HEK293 (cell line): ENCODE results near the gene NUCKS1.
A peak's percentile ranks its signal among the peaks of the same experiment; 100 is the strongest.

ENCODE experiments used
- GLI2 ChIP-seq: fragments of 450-650 bp; formaldehyde crosslinking; IDR thresholded peaks from 2 replicates; pipeline ENCODE4; 2017; ENCODE audit warnings: missing biosample characterization, missing genetic modification characterization, low read depth, borderline replicate concordance
- HIC1 ChIP-seq: fragments of 450-650 bp; formaldehyde crosslinking; IDR thresholded peaks from 2 replicates; pipeline ENCODE4 v1.5.1; 2016; ENCODE audit warnings: missing biosample characterization, missing genetic modification characterization
- INSM2 ChIP-seq: fragments of 450-650 bp; formaldehyde crosslinking; IDR thresholded peaks from 2 replicates; pipeline ENCODE4 v1.5.1; 2016; ENCODE audit warnings: missing biosample characterization, missing genetic modification characterization
- KLF8 ChIP-seq: fragments of 450-650 bp; formaldehyde crosslinking; IDR thresholded peaks from 2 replicates; pipeline ENCODE4 v1.5.1; 2016; ENCODE audit warnings: missing biosample characterization, missing genetic modification characterization
- SCRT1 ChIP-seq: fragments of 450-650 bp; formaldehyde crosslinking; IDR thresholded peaks from 2 replicates; pipeline ENCODE4 v1.5.1; 2016; ENCODE audit warnings: missing biosample characterization, missing genetic modification characterization, borderline replicate concordance
- SCRT2 ChIP-seq: fragments of 450-650 bp; formaldehyde crosslinking; IDR thresholded peaks from 2 replicates; pipeline ENCODE4 v1.5.1; 2016; ENCODE audit warnings: missing biosample characterization, missing genetic modification characterization
- SP7 ChIP-seq: fragments of 450-650 bp; formaldehyde crosslinking; IDR thresholded peaks from 2 replicates; pipeline ENCODE4 v1.5.1; 2016; ENCODE audit warnings: missing biosample characterization, missing genetic modification characterization
- ZBTB1 ChIP-seq: fragments of 450-650 bp; formaldehyde crosslinking; IDR thresholded peaks from 2 replicates; pipeline ENCODE4 v1.5.1; 2016; ENCODE audit warnings: missing biosample characterization, missing genetic modification characterization
- ZBTB17 ChIP-seq: fragments of 450-650 bp; formaldehyde crosslinking; IDR thresholded peaks from 2 replicates; pipeline ENCODE4 v1.5.1; 2016; ENCODE audit warnings: missing biosample characterization, missing genetic modification characterization
- ZBTB44 ChIP-seq: fragments of 450-650 bp; IDR thresholded peaks from 2 replicates; pipeline ENCODE4 v1.5.1; 2018; ENCODE audit warnings: missing biosample characterization, mild to moderate bottlenecking, missing genetic modification characterization
- ZBTB8A ChIP-seq: fragments of 450-650 bp; formaldehyde crosslinking; IDR thresholded peaks from 2 replicates; pipeline ENCODE4 v1.5.1; 2016; ENCODE audit warnings: missing biosample characterization, missing genetic modification characterization
- ZNF148 ChIP-seq: fragments of 450-650 bp; formaldehyde crosslinking; IDR thresholded peaks from 2 replicates; pipeline ENCODE4 v1.5.0; 2017; ENCODE audit warnings: missing biosample characterization, missing genetic modification characterization, borderline replicate concordance
- ZNF157 ChIP-seq: fragments of 450-650 bp; formaldehyde crosslinking; IDR thresholded peaks from 2 replicates; pipeline ENCODE4 v1.5.1; 2016; ENCODE audit warnings: missing biosample characterization, missing genetic modification characterization
- ZNF169 ChIP-seq: fragments of 450-650 bp; formaldehyde crosslinking; IDR thresholded peaks from 2 replicates; pipeline ENCODE4 v1.5.1; 2016; ENCODE audit warnings: missing biosample characterization, missing genetic modification characterization
- ZNF211 ChIP-seq: fragments of 450-650 bp; formaldehyde crosslinking; IDR thresholded peaks from 2 replicates; pipeline ENCODE4 v1.5.1; 2016; ENCODE audit warnings: low read depth, missing biosample characterization, missing genetic modification characterization
- ZNF274 ChIP-seq, 2 experiments: fragments of 200-500 bp in 1 of 2; fragments of 450-650 bp in 1 of 2; sonication (Bioruptor generic) in 1 of 2; formaldehyde crosslinking in 1 of 2; IDR thresholded peaks; 2 replicates each; pipeline versions ENCODE4 v1.5.1 to v1.6.1; 2014 to 2016; ENCODE audit warnings: borderline replicate concordance in 1 of 2, inconsistent platforms in 1 of 2, low read length in 1 of 2, missing biosample characterization in 1 of 2, missing genetic modification characterization in 1 of 2
- ZNF280D ChIP-seq: fragments of 450-650 bp; formaldehyde crosslinking; IDR thresholded peaks from 2 replicates; pipeline ENCODE4 v1.5.1; 2016; ENCODE audit warnings: missing biosample characterization, missing genetic modification characterization
- ZNF416 ChIP-seq: fragments of 450-650 bp; formaldehyde crosslinking; IDR thresholded peaks from 2 replicates; pipeline ENCODE4 v1.5.1; 2016; ENCODE audit warnings: missing biosample characterization, missing genetic modification characterization
- ZNF473 ChIP-seq: fragments of 450-650 bp; formaldehyde crosslinking; IDR thresholded peaks from 2 replicates; pipeline ENCODE4 v1.5.1; 2017; ENCODE audit warnings: missing biosample characterization, missing genetic modification characterization
- ZNF514 ChIP-seq: fragments of 450-650 bp; formaldehyde crosslinking; IDR thresholded peaks from 2 replicates; pipeline ENCODE4 v1.5.1; 2016; ENCODE audit warnings: missing biosample characterization, missing genetic modification characterization
- ZNF600 ChIP-seq: fragments of 450-650 bp; formaldehyde crosslinking; IDR thresholded peaks from 2 replicates; pipeline ENCODE4 v1.5.1; 2016; ENCODE audit warnings: missing biosample characterization, missing genetic modification characterization
- ZNF626 ChIP-seq: fragments of 450-650 bp; sonication (Bioruptor Pico); formaldehyde crosslinking; IDR thresholded peaks from 2 replicates; pipeline ENCODE4 v1.5.1; 2018; ENCODE audit warnings: missing biosample characterization, missing genetic modification characterization, inconsistent platforms
- ZNF629 ChIP-seq: fragments of 450-650 bp; formaldehyde crosslinking; IDR thresholded peaks from 2 replicates; pipeline ENCODE4 v1.5.1; 2017; ENCODE audit warnings: missing biosample characterization, missing genetic modification characterization
- ZNF76 ChIP-seq: fragments of 450-650 bp; formaldehyde crosslinking; IDR thresholded peaks from 2 replicates; pipeline ENCODE4; 2016; ENCODE audit warnings: low read depth, missing biosample characterization, missing genetic modification characterization, borderline replicate concordance
- ZNF785 ChIP-seq: fragments of 450-650 bp; formaldehyde crosslinking; IDR thresholded peaks from 2 replicates; pipeline ENCODE4 v1.5.1; 2016; ENCODE audit warnings: missing biosample characterization, missing genetic modification characterization

NUCKS1 gene

GRCh38 chr1:205715628-205716027 lies 34.4 kb downstream of the NUCKS1 start (continued):
- TF ChIP-seq ZBTB44 (tag by site-specific recombination): 0 out of 2 replicates have a peak, but pooled peaks have one; percentile 27
- TF ChIP-seq ZNF274 (IDR thresholded peaks at IDR 0.05; ENCODE audit: low read length): no peak
- TF ChIP-seq ZNF274 (tag by site-specific recombination; IDR thresholded peaks at IDR 0.05; ENCODE audit: borderline replicate concordance): no peak
- TF ChIP-seq ZNF76 (tag by site-specific recombination): no peak
- no peak for TF ChIP-seq ZNF211 (tag by site-specific recombination)
- TF ChIP-seq KLF8 (tag by site-specific recombination): no peak
- TF ChIP-seq ZNF785: no peak
- peak; percentile 86 for TF ChIP-seq SCRT2 (tag by site-specific recombination)
- no peak for TF ChIP-seq GLI2
- no peak for TF ChIP-seq ZBTB1
- TF ChIP-seq ZNF157 (tag by site-specific recombination): no peak
- 0 out of 2 replicates have a peak, but pooled peaks have one; percentile 14 for TF ChIP-seq SP7 (tag by site-specific recombination)
- no peak for TF ChIP-seq ZNF473
- no peak for TF ChIP-seq ZNF514 (tag by site-specific recombination)
- TF ChIP-seq ZNF629: peak; percentile 73
- TF ChIP-seq ZBTB8A (tag by site-specific recombination): no peak
- no peak for TF ChIP-seq ZNF169
- TF ChIP-seq ZNF280D (tag by site-specific recombination): no peak
- no peak for TF ChIP-seq ZNF148
- no peak for TF ChIP-seq ZNF626 (tag by site-specific recombination)
- TF ChIP-seq ZBTB17: peak; percentile 20; the same call in 1 of the 2 replicates
- TF ChIP-seq SCRT1 (tag by site-specific recombination): peak; percentile 83
- TF ChIP-seq ZNF600 (tag by site-specific recombination): 0 out of 2 replicates have a peak, but pooled peaks have one; percentile 52
- TF ChIP-seq INSM2 (tag by site-specific recombination): no peak
- TF ChIP-seq HIC1 (tag by site-specific recombination): no peak
- no peak for TF ChIP-seq ZNF416
